ENCODE results near the gene GPC6.
"Not testable (repeated sequence)": the region's sequence is repeated elsewhere in the genome, so short reads cannot be mapped to it uniquely, and the experiment has no call there.

The GPC6 gene

DNA sequence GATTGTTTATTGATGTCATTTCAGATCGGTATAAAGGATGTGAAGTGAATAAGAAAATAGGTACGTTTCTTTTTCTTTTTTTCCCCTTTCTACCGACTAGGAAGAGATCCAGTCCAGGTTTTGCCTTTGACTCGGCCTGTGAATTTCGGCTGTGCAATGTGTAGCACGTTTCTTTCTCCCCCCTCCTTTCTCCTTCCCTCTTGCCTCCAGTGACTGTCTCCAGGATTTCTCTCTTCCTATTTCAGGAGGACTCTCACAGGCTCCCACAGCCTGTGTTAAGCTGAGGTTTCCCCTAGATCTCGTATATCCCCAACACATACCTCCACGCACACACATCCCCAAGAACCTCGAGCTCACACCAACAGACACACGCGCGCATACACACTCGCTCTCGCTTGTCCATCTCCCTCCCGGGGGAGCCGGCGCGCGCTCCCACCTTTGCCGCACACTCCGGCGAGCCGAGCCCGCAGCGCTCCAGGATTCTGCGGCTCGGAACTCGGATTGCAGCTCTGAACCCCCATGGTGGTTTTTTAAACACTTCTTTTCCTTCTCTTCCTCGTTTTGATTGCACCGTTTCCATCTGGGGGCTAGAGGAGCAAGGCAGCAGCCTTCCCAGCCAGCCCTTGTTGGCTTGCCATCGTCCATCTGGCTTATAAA, at the start of gene GPC6:
TSS of gene GPC6 (plus strand) at position 185 of the 657 bp plus-strand sequence.
- no peak for DNase-seq

- no peak for DNase-seq
Observed at GRCh38 chr13:93180356-93180969, 46.1 kb upstream of the GPC6 start.

DNA sequence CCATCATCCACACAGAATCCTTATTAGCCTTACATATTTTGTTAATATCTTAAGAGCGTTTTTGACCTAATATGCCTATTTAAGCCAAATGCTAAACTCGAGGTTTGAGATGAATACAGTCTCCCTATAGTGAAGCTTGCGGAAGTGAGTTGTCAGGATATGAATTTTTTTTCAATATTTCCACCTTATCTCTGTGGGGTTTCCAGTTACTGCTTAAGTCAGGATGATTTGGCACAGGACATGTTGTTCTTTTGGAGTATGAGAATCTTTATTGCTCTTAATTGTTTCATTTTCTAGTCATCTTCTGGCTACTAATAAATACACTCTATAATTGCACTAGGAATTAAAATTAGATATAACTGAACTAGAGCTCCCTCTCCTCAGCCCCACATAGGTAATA, 44.2 kb upstream of the GPC6 start:
- DNase-seq: no peak

- no peak for DNase-seq
Observed at GRCh38 chr13:93183302-93183701, 43.3 kb upstream of the GPC6 start.

GRCh38 chr13:93190006-93190405, 36.6 kb upstream of the GPC6 start:
- no peak for DNase-seq

GRCh38 chr13:93193682-93194081, 32.9 kb upstream of the GPC6 start:
- no peak for DNase-seq

DNA sequence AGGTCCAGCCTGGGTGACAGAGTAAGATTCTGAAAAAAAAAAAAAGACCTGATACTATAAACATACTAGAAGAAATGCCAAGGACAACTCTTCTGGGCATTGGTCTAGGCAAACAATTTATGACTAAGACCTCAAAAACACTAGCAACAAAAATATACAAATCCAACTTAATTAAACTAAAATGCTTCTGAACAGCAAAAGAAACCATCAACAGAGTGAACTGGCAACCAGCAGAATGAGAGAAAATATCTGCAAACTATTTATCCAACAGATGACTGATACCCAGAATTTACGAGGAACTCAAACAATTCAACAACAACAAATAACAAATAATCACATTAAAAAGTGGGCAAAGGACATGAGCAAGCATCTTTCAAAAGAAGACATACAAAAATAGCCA, 26.8 kb upstream of the GPC6 start:
- DNase-seq: no peak

GRCh38 chr13:93200626-93201025, 26.0 kb upstream of the GPC6 start:
- DNase-seq: no peak

DNA sequence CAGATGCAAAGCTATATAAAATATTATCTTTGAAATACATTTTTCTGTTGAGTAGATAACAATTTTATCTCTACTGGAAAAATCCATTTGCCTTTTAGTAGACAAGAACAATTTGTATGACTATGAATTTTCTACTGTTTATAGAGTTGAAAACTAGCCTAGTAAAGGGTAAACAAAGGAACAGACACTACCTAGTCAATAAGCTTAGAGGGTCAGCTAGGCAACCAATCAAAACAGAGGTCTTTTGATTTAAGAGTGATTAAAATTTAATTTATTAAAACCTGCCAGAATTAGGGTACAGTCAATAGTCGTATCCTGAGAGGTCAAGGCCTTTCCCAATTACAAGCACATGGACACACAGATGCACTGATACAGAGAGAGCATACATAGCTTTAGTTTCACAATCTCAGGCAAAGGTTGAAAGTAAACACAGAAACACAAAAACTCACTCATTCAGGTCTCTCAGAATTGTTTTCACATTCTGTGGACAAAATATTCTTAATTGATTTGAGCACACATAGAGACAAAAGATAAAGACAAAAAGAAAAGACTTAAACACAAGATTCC, 24.5 kb upstream of the GPC6 start:
- no peak for DNase-seq

DNA sequence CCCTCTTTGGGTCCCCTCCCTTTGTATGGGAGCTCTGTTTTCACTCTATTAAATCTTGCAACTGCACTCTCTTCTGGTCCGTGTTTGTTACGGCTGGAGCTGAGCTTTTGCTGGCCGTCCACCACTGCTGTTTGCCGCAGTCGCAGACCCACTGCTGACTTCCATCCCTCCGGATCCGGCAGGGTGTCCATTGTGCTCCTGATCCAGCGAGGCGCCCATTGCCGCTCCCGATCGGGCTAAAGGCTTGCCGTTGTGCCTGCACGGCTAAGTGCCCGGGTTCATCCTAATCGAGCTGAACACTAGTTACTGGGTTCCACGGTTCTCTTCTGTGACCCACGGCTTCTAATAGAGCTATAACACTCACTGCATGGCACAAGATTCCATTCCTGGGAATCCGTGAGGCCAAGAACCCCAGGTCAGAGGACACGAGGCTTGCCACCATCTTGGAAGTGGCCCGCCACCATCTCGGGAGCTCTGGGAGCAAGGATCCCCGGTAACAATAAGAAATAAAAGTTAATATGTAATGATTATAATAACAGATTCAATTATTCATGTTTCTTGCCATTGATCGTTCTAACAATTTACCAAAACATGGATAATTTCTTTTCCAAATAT, 19.7 kb upstream of the GPC6 start:
- DNase-seq: not testable (repeated sequence)

- no peak for DNase-seq
Observed at GRCh38 chr13:93216122-93216521, 10.5 kb upstream of the GPC6 start.

- no peak for DNase-seq
Observed at GRCh38 chr13:93217721-93218261, 8.8 kb upstream of the GPC6 start.

DNA sequence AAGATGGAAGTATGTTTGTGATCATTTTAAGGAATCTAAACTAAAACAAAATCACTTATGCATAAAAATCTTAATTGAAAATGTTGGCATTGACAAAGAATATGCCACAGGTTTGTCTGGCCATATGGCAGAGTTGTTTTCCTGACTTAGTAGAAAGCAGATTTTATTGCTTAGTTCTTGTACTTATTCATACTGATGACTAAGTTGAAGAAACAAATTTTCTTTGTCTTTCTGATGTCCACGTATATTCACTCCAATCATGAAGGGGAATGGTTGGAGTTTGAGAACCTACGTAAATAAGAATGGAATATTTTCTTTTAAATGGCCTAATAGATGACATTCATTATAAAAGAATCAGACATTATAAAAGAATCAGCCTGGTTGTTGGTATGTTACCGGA, 8.0 kb upstream of the GPC6 start:
- no peak for DNase-seq

DNA sequence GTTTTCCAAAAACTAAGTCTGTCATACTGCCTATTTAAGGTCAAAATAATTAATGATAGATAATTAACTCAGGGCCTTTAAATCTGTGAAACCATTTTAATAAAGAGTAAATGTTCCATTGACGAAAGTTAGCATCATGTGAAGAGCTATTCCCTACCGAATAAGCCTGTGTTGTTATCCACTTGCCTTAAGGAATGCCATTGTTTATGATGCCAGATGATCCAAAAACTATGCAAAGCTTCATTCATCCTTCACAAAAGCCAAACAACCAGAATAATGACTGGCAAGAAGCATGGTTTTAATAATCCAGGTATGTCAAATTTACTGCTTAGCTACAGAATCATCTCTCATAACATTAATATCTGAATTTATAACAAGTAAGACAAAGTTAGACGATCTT, 6.5 kb upstream of the GPC6 start:
- no peak for DNase-seq

DNA sequence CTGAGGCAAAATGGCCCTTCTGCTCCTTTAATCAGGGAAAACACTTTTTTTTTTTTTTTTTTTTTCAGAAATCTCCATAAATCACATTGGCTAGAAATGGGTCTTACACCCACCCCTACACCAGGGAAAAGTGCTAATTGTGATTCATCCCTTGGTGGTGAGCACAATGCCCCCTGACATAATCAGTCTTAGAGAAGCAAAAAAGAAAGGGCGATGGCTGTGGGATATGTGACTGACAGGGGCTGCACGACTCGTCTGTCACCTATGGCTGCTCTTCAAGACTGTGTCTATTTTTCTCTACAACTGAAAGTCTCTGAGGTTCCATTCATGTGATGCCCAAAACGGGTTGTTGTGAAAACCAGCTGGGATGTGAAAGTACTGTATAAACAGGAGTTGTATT, 3.6 kb upstream of the GPC6 start:
- DNase-seq: no peak

DNA sequence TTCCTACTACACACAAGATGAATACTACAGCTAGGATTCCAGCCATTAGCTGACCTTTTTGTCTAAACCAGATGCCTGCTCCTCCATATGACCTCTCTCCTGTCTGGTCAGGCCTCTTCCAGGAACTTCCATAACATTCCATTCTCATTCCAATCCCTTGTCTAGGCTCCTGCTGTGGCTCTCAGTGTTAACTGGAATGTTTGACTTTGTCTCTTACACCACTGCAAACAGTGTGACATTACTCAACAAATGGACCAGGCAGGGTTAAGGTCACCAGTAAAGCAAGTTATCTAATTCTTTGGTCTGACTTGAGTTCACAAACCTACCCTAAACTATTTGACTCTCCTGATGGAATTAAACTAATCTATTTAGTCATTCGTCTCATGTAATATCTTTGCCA, 2.1 kb upstream of the GPC6 start:
- DNase-seq: no peak

GRCh38 chr13:93225610-93226009, 997 bp upstream of the GPC6 start:
- DNase-seq: no peak

GRCh38 chr13:93226065-93226622, 463 bp upstream of the GPC6 start:
- DNase-seq: no peak

DNA sequence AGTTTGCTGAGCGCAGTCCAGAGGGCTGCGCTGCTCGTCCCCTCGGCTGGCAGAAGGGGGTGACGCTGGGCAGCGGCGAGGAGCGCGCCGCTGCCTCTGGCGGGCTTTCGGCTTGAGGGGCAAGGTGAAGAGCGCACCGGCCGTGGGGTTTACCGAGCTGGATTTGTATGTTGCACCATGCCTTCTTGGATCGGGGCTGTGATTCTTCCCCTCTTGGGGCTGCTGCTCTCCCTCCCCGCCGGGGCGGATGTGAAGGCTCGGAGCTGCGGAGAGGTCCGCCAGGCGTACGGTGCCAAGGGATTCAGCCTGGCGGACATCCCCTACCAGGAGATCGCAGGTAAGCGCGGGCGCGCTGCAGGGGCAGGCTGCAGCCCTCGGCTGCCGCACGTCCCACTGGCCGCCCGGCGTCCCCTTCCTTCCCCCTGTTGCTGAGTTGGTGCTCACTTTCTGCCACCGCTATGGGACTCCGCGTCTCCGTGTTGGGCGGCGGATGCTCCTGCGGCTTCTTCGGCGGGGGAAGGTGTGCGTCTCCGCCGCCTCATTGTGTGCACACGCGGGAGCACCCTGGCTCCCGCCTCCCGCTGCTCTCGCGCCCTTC, 772 bp downstream of the GPC6 start:
- DNase-seq: no peak

DNA sequence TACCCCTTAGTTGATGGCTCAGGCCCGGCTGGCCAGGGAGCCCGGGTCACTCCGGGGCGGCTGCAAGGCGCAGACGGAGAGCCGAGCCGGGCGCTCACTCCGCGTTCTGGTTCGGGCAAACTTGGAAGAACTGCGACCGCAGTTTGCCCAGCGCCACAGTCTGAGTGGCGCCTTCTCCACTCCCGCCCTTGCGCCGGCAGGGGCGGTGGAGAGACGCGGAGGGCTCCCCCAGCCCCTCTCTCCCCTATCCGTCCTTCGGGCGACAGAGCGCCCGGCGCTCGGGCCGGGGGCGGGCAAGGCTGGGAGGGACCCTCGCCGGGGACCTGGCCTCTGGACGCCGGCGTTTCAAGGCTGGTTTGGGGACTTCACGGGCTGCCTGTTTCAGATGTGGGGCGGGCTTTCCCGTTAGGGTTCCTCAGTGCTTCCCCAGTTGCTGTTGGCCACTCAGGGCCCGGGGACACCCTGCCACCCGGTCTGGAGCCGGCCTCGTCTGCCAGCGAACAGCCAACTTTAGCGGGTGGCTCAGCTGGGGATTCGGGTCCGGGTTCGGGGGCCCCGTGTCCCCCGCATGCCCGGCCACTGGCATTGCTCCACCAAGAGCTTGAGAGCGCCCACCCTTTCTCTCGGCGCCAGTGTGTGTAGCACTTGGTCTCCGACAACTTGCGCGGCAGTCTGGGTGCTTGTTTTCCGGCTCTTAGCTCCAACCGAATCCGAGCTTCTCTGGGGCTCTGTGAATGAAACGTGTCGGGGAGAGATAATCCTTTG, 1.5 kb downstream of the GPC6 start:
- no peak for DNase-seq

DNA sequence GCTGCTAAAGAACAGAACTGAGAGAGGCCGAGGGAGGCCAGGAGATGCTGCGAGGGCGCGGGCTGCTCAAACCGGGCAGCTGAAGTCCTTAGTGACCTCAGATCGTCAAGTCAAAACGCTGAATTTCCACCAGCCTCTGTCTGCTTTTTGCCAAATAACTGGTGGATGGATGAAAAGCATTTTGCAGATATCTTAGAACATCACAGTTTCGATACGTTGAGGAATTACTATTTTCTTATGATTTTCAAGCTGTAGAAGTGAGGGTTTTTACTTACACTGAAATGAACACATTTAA, 2.0 kb downstream of the GPC6 start:
- DNase-seq: no peak

GRCh38 chr13:93230261-93230855, 3.8 kb downstream of the GPC6 start:
- DNase-seq: no peak

Data from inflammatory macrophage treated with lipopolysaccharide for 4 hours (primary cell).